ENCODE results near the gene BCAR3.

The BCAR3 gene

GRCh38 chr1:93585059-93585966 lies 96.3 kb downstream of the BCAR3 start:
- Histone ChIP-seq H3K27me3 (ENCODE audit: control insufficient read depth in 1 of 2, insufficient read depth in 2 of 2, low read length in 2 of 2) (no peaks in the 10 kb centered on the region), H3K4me3 (ENCODE audit: low read depth in 1 of 2, low read length in 2 of 2) (no peak overlapping the region), H3K9me3 (ENCODE audit: low read length) (no peaks in the 10 kb centered on the region), H3K36me3 (ENCODE audit: insufficient read depth, low read length) (peaks cover 29% of the 10 kb centered on the region), H3K27ac (ENCODE audit: low read depth, low read length) (no peak overlapping the region), H3K4me1 (ENCODE audit: insufficient read depth, low read length) (peaks cover 13% of the 10 kb centered on the region), H3K9ac (ENCODE audit: low read length) (no peak overlapping the region)

- H3K4me1 ChIP-seq (ENCODE audit: insufficient read depth, low read length), result peaks cover 13% of the 10 kb centered on the region
- H3K9ac ChIP-seq (ENCODE audit: low read length), result no peak overlapping the region
- peaks cover 28% of the 10 kb centered on the region for H3K36me3 ChIP-seq (ENCODE audit: insufficient read depth, low read length)
- H3K27me3 ChIP-seq (ENCODE audit: control insufficient read depth in 1 of 2, insufficient read depth in 2 of 2, low read length in 2 of 2), result no peaks in the 10 kb centered on the region
- H3K9me3 ChIP-seq (ENCODE audit: low read length), result no peaks in the 10 kb centered on the region
- H3K4me3 ChIP-seq (ENCODE audit: low read depth in 1 of 2, low read length in 2 of 2), result no peak overlapping the region
- H3K27ac ChIP-seq (ENCODE audit: low read depth, low read length), result no peak overlapping the region
Observed at GRCh38 chr1:93584261-93585003, 97.2 kb downstream of the BCAR3 start.

- H3K36me3 ChIP-seq (ENCODE audit: insufficient read depth, low read length), result peaks cover 9% of the 10 kb centered on the region
- no peak overlapping the region for H3K27ac ChIP-seq (ENCODE audit: low read depth, low read length)
- no peak overlapping the region for H3K9ac ChIP-seq (ENCODE audit: low read length)
- peaks cover 13% of the 10 kb centered on the region for H3K4me1 ChIP-seq (ENCODE audit: insufficient read depth, low read length)
- H3K4me3 ChIP-seq (ENCODE audit: low read depth in 1 of 2, low read length in 2 of 2), result no peak overlapping the region
- H3K27me3 ChIP-seq (ENCODE audit: control insufficient read depth in 1 of 2, insufficient read depth in 2 of 2, low read length in 2 of 2), result no peaks in the 10 kb centered on the region
- H3K9me3 ChIP-seq (ENCODE audit: low read length), result no peaks in the 10 kb centered on the region
Observed at GRCh38 chr1:93581917-93582850, 99.5 kb downstream of the BCAR3 start.

GRCh38 chr1:93579891-93580290 lies 101.7 kb downstream of the BCAR3 start:
- Histone ChIP-seq H3K36me3 (ENCODE audit: insufficient read depth, low read length) (peaks cover 19% of the 10 kb centered on the region), H3K27ac (ENCODE audit: low read depth, low read length) (no peak overlapping the region), H3K4me1 (ENCODE audit: insufficient read depth, low read length) (peaks cover 6% of the 10 kb centered on the region), H3K27me3 (ENCODE audit: control insufficient read depth in 1 of 2, insufficient read depth in 2 of 2, low read length in 2 of 2) (no peaks in the 10 kb centered on the region), H3K9ac (ENCODE audit: low read length) (no peak overlapping the region), H3K4me3 (ENCODE audit: low read depth in 1 of 2, low read length in 2 of 2) (no peak overlapping the region), H3K9me3 (ENCODE audit: low read length) (no peaks in the 10 kb centered on the region)

GRCh38 chr1:93578911-93579825 lies 102.5 kb downstream of the BCAR3 start:
- Histone ChIP-seq H3K4me1 (ENCODE audit: insufficient read depth, low read length) (no peaks in the 10 kb centered on the region), H3K36me3 (ENCODE audit: insufficient read depth, low read length) (peaks cover 23% of the 10 kb centered on the region), H3K9ac (ENCODE audit: low read length) (no peak overlapping the region), H3K27me3 (ENCODE audit: control insufficient read depth in 1 of 2, insufficient read depth in 2 of 2, low read length in 2 of 2) (no peaks in the 10 kb centered on the region), H3K9me3 (ENCODE audit: low read length) (no peaks in the 10 kb centered on the region), H3K4me3 (ENCODE audit: low read depth in 1 of 2, low read length in 2 of 2) (no peak overlapping the region), H3K27ac (ENCODE audit: low read depth, low read length) (no peak overlapping the region)

- no peaks in the 10 kb centered on the region for H3K4me1 ChIP-seq (ENCODE audit: insufficient read depth, low read length)
- H3K36me3 ChIP-seq (ENCODE audit: insufficient read depth, low read length), result peaks cover 22% of the 10 kb centered on the region
Observed at GRCh38 chr1:93578433-93578830, 103.2 kb downstream of the BCAR3 start.

GRCh38 chr1:93577536-93578432 lies 103.9 kb downstream of the BCAR3 start:
- Histone ChIP-seq H3K27me3 (ENCODE audit: control insufficient read depth in 1 of 2, insufficient read depth in 2 of 2, low read length in 2 of 2) (no peaks in the 10 kb centered on the region), H3K9me3 (ENCODE audit: low read length) (no peaks in the 10 kb centered on the region), H3K36me3 (ENCODE audit: insufficient read depth, low read length) (peaks cover 17% of the 10 kb centered on the region), H3K4me3 (ENCODE audit: low read depth in 1 of 2, low read length in 2 of 2) (no peak overlapping the region), H3K4me1 (ENCODE audit: insufficient read depth, low read length) (no peaks in the 10 kb centered on the region), H3K9ac (ENCODE audit: low read length) (no peak overlapping the region), H3K27ac (ENCODE audit: low read depth, low read length) (no peak overlapping the region)

More at GRCh38 chr1:93578433-93578830, 103.2 kb downstream of the BCAR3 start:
- H3K27ac ChIP-seq (ENCODE audit: low read depth, low read length), result no peak overlapping the region
- H3K9ac ChIP-seq (ENCODE audit: low read length), result no peak overlapping the region
- H3K9me3 ChIP-seq (ENCODE audit: low read length), result no peaks in the 10 kb centered on the region
- H3K4me3 ChIP-seq (ENCODE audit: low read depth in 1 of 2, low read length in 2 of 2), result no peak overlapping the region
- H3K27me3 ChIP-seq (ENCODE audit: control insufficient read depth in 1 of 2, insufficient read depth in 2 of 2, low read length in 2 of 2), result no peaks in the 10 kb centered on the region

- peaks cover 24% of the 10 kb centered on the region for H3K36me3 ChIP-seq (ENCODE audit: insufficient read depth, low read length)
- H3K27ac ChIP-seq (ENCODE audit: low read depth, low read length), result no peak overlapping the region
- no peaks in the 10 kb centered on the region for H3K27me3 ChIP-seq (ENCODE audit: control insufficient read depth in 1 of 2, insufficient read depth in 2 of 2, low read length in 2 of 2)
- no peaks in the 10 kb centered on the region for H3K4me1 ChIP-seq (ENCODE audit: insufficient read depth, low read length)
- no peak overlapping the region for H3K9ac ChIP-seq (ENCODE audit: low read length)
- H3K4me3 ChIP-seq (ENCODE audit: low read depth in 1 of 2, low read length in 2 of 2), result no peak overlapping the region
- no peaks in the 10 kb centered on the region for H3K9me3 ChIP-seq (ENCODE audit: low read length)
Observed at GRCh38 chr1:93576746-93577145, 104.9 kb downstream of the BCAR3 start.

GRCh38 chr1:93576346-93576745 lies 105.3 kb downstream of the BCAR3 start:
- no peaks in the 10 kb centered on the region for H3K4me1 ChIP-seq (ENCODE audit: insufficient read depth, low read length)
- no peak overlapping the region for H3K27ac ChIP-seq (ENCODE audit: low read depth, low read length)
- H3K4me3 ChIP-seq (ENCODE audit: low read depth in 1 of 2, low read length in 2 of 2), result no peak overlapping the region
- H3K9ac ChIP-seq (ENCODE audit: low read length), result no peak overlapping the region
- no peaks in the 10 kb centered on the region for H3K9me3 ChIP-seq (ENCODE audit: low read length)
- H3K36me3 ChIP-seq (ENCODE audit: insufficient read depth, low read length), result peaks cover 27% of the 10 kb centered on the region
- H3K27me3 ChIP-seq (ENCODE audit: control insufficient read depth in 1 of 2, insufficient read depth in 2 of 2, low read length in 2 of 2), result no peaks in the 10 kb centered on the region

Data from muscle layer of colon (tissue), 2 donors.